ENCODE data around the gene XPNPEP2.

Gene XPNPEP2

GRCh38 chrX:129695937-129696336, 42.8 kb upstream of the XPNPEP2 start:
- ChIA-PET CTCF (interaction anchor here (1.2 kb wide), 1 partner anchor 30 kb away, joined by 4 read pairs; no protein-coding TSS in a partner anchor), POLR2A (no interaction called here)
- DNase-seq (ENCODE audit: extremely low spot score), result no peak
- TF ChIP-seq CTCF (IDR thresholded peaks at IDR 0.05; ENCODE audit: control extremely low read depth, extremely low read depth, low read depth, missing control alignments), result no peak

GRCh38 chrX:129696463-129697155, 42.2 kb upstream of the XPNPEP2 start:
- no peak for TF ChIP-seq CTCF (IDR thresholded peaks at IDR 0.05; ENCODE audit: control extremely low read depth, extremely low read depth, low read depth, missing control alignments)
- no peak for DNase-seq (ENCODE audit: extremely low spot score)
- POLR2A ChIA-PET, result no interaction called here
- CTCF ChIA-PET, result interaction anchor here (1.2 kb wide), 1 partner anchor 29 kb away, joined by 4 read pairs; no protein-coding TSS in a partner anchor

DNA sequence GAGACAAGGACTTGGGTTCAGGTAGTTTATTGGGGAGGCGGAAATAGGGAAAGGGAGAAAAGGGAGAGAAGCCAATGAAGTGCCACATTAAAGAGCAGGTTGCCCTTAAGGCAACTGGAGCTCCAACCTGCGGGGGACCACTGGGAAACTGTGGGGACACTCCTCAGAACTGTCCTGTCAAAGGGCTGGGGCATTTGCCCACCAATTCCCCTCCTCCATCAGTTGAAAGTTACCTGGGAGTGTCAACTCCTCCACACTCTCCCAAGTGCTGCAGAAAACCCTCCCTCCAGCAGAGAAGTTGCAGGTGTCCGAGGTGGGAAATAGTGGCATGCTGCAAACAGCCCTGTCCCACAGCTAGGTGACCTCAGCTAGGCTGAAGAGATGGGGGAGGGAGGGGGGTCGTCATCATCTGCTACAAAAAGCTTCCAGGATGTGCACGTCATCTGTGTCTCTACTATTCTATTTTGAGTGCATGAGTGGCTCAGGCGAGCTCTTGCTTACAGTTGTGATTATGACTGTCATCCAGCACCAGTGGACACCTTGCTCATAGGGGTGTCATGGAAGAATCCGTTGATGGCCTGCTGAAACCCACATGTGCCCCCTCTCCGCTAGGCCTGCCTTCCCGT, 41.5 kb upstream of the XPNPEP2 start:
- ChIA-PET POLR2A (no interaction called here), CTCF (interaction anchor here (1.2 kb wide), 1 partner anchor 29 kb away, joined by 4 read pairs; no protein-coding TSS in a partner anchor)
- no peak for TF ChIP-seq CTCF (IDR thresholded peaks at IDR 0.05; ENCODE audit: control extremely low read depth, extremely low read depth, low read depth, missing control alignments)
- no peak for DNase-seq (ENCODE audit: extremely low spot score)

- no peak for TF ChIP-seq CTCF (IDR thresholded peaks at IDR 0.05; ENCODE audit: control extremely low read depth, extremely low read depth, low read depth, missing control alignments)
- CTCF ChIA-PET, result no interaction called here
- POLR2A ChIA-PET, result no interaction called here
- no peak for DNase-seq (ENCODE audit: extremely low spot score)
Measured at GRCh38 chrX:129698150-129698549, 40.6 kb upstream of the XPNPEP2 start.

GRCh38 chrX:129700536-129700935, 38.2 kb upstream of the XPNPEP2 start:
- ChIA-PET CTCF (no interaction called here), POLR2A (no interaction called here)
- no peak for DNase-seq (ENCODE audit: extremely low spot score)
- no peak for TF ChIP-seq CTCF (IDR thresholded peaks at IDR 0.05; ENCODE audit: control extremely low read depth, extremely low read depth, low read depth, missing control alignments)

- ChIA-PET POLR2A (no interaction called here), CTCF (no interaction called here)
- TF ChIP-seq CTCF (IDR thresholded peaks at IDR 0.05; ENCODE audit: control extremely low read depth, extremely low read depth, low read depth, missing control alignments), result no peak
- no peak for DNase-seq (ENCODE audit: extremely low spot score)
Measured at GRCh38 chrX:129701624-129702069, 37.1 kb upstream of the XPNPEP2 start.

All from GM10248 (cell line).